K562 (cell line): ENCODE results near the gene SNPH. TPM values are rescaled to one million over a fixed set of nuclear protein-coding genes. Genes with fewer than 3 reads are reported as not detected.

Experiments
- ATAC-seq: fragments of 200-7000 bp; cut with Tn5 transposase; 3 replicates; pipeline ENCODE4 v1.9.1; 2020; ENCODE audit warnings: moderate library complexity
- BruUV-seq: library from RNA; stranded (reverse); fragments of 400-500 nt; replicated peaks from 2 replicates; lab custom pipeline; 2021; lab: Mats Ljungman, UMichigan
- CTCF ChIA-PET: fragments of 300-600 bp; formaldehyde crosslinking; extraction: SDS; loops from one replicate; lab custom pipeline; 2021; ENCODE audit warnings: low intra/inter-chr PET ratio; lab: Yijun Ruan, JAX
- POLR2A ChIA-PET: fragments of 300-600, 350-650 bp; sonication (Branson Sonifier 250); formaldehyde crosslinking; extraction: SDS; loops from one replicate; lab custom pipeline; 2021; ENCODE audit warnings: antibody characterized with exemption, inconsistent platforms; lab: Yijun Ruan, JAX
- DNase-seq, 4 experiments: peaks; one replicate each; pipeline versions ENCODE4 v3.0.0 to v3.0.0-alpha.2; 2011 to 2018; ENCODE audit warnings: low spot score in 3 of 4, mixed read lengths in 3 of 4; ENCODE audit errors: extremely low read depth in 1 of 4
- FAIRE-seq: peaks from 2 replicates; lab custom pipeline; 2011; peaks lifted over from hg19 to GRCh38; lab: Jason Lieb, UNC
- H2AFZ ChIP-seq: 2 replicates; pipeline ENCODE4 v1.6.0; 2011; ENCODE audit warnings: low read depth, low read length, control low read depth, inconsistent platforms
- H3K27ac ChIP-seq: fragments of 200-600 bp; 3 replicates; pipeline ENCODE4 v1.8.0; 2011; ENCODE audit warnings: low read depth, mild to moderate bottlenecking, control low read depth, inconsistent platforms, low read length, moderate library complexity, mixed read lengths; ENCODE audit errors: extremely low read depth
- H3K27me3 ChIP-seq, 2 experiments: fragments of 300-600 bp in 1 of 2; 2 replicates in 1 of 2; 3 replicates in 1 of 2; pipeline versions ENCODE4 v1.6.0 to v1.8.0; 2011; ENCODE audit warnings: inconsistent platforms in 2 of 2, low read length in 2 of 2, mild to moderate bottlenecking in 1 of 2, mixed read lengths in 1 of 2, moderate library complexity in 1 of 2; ENCODE audit not compliant: control insufficient read depth in 2 of 2, insufficient read depth in 2 of 2
- H3K36me3 ChIP-seq: fragments of 300-600 bp; 3 replicates; pipeline ENCODE4 v1.8.0; 2011; ENCODE audit warnings: mild to moderate bottlenecking, low read length, inconsistent platforms; ENCODE audit not compliant: control insufficient read depth, insufficient read depth
- H3K4me1 ChIP-seq, 2 experiments: fragments of 200-600 bp in 1 of 2; replicated peaks in 1 of 2; 2 replicates in 1 of 2; 3 replicates in 1 of 2; pipeline versions ENCODE4 v1.5.1 to v1.8.0; 2011; ENCODE audit warnings: inconsistent platforms in 2 of 2, low read length in 2 of 2, mild to moderate bottlenecking in 1 of 2, mixed read lengths in 1 of 2, moderate library complexity in 1 of 2; ENCODE audit not compliant: control insufficient read depth in 2 of 2, insufficient read depth in 2 of 2
- H3K4me2 ChIP-seq: 2 replicates; pipeline ENCODE4 v1.6.1; 2011; ENCODE audit warnings: low read length, control low read depth, inconsistent platforms, mixed read lengths; ENCODE audit not compliant: insufficient read depth
- H3K4me3 ChIP-seq: fragments of 200-600 bp; sonication (generic), shearing (Covaris generic); 2 replicates; pipeline ENCODE4 v1.5.1; 2016; ENCODE audit warnings: control low read depth, inconsistent platforms
- H3K79me2 ChIP-seq: fragments of 200-600 bp; 3 replicates; pipeline ENCODE4 v1.8.0; 2011; ENCODE audit warnings: low read length, inconsistent platforms; ENCODE audit not compliant: control insufficient read depth, insufficient read depth
- H3K9ac ChIP-seq, 2 experiments: 2 replicates each; pipeline versions ENCODE4 v1.6.0 to v1.6.1; 2011; ENCODE audit warnings: low read depth in 2 of 2, low read length in 2 of 2, control low read depth in 1 of 2, inconsistent platforms in 1 of 2, mild to moderate bottlenecking in 1 of 2, mixed read lengths in 1 of 2; ENCODE audit not compliant: insufficient read depth in 1 of 2
- H3K9me1 ChIP-seq: one replicate; pipeline ENCODE4 v1.6.0; 2011; ENCODE audit warnings: inconsistent platforms, mild to moderate bottlenecking, low read length, moderate library complexity; ENCODE audit not compliant: control insufficient read depth, insufficient read depth
- H3K9me3 ChIP-seq: replicated peaks from 2 replicates; pipeline ENCODE4 v1.5.1; 2011; ENCODE audit warnings: low read depth, low read length, inconsistent platforms; ENCODE audit not compliant: control insufficient read depth, insufficient read depth
- H4K20me1 ChIP-seq: replicated peaks from 2 replicates; pipeline ENCODE4 v1.6.1; 2011; ENCODE audit warnings: low read length, inconsistent platforms, mixed read lengths; ENCODE audit not compliant: control insufficient read depth, insufficient read depth
- ATF1 ChIP-seq, 2 experiments: fragments of 450-650 bp in 1 of 2; IDR thresholded peaks; 2 replicates each; pipeline ENCODE4 v1.6.1; 2016; ENCODE audit warnings: missing compliant biosample characterization in 1 of 2, missing genetic modification characterization in 1 of 2
- CEBPZ ChIP-seq: fragments of 150-350 bp; IDR thresholded peaks from 2 replicates; pipeline ENCODE4 v1.6.1; 2014; ENCODE audit warnings: low read depth, mild to moderate bottlenecking, low read length, borderline replicate concordance
- DACH1 ChIP-seq: fragments of 450-650 bp; IDR thresholded peaks from 2 replicates; pipeline ENCODE4 v1.6.1; 2018; ENCODE audit not compliant: partially characterized antibody
- ELK3 ChIP-seq: fragments of 450-650 bp; formaldehyde crosslinking; IDR thresholded peaks from 2 replicates; pipeline ENCODE4 v1.4.0; 2020; ENCODE audit warnings: mild to moderate bottlenecking
- HCFC1 ChIP-seq: IDR thresholded peaks from 2 replicates; pipeline ENCODE4 v1.6.1; 2012; ENCODE audit warnings: low read depth, low read length, improper control_type of control experiment
- HIVEP1 ChIP-seq: fragments of 250-450 bp; sonication (Bioruptor Pico); IDR thresholded peaks from 2 replicates; pipeline ENCODE4 v1.4.0; 2020; ENCODE audit warnings: mild to moderate bottlenecking
- ILF3 ChIP-seq: fragments of 450-650 bp; IDR thresholded peaks from 2 replicates; pipeline ENCODE4 v1.6.1; 2018; ENCODE audit warnings: antibody characterized with exemption, mild to moderate bottlenecking, moderate library complexity, borderline replicate concordance
- KDM5B ChIP-seq: fragments of 200-600 bp; sonication (generic); IDR thresholded peaks from 2 replicates; pipeline ENCODE4 v1.6.1; 2012; ENCODE audit warnings: low read depth, mild to moderate bottlenecking, moderate library complexity, low read length, control low read depth, inconsistent platforms; ENCODE audit not compliant: insufficient replicate concordance
- RFX1 ChIP-seq: fragments of 450-650 bp; IDR thresholded peaks from 2 replicates; pipeline ENCODE4 v1.6.1; 2016; ENCODE audit warnings: mild to moderate bottlenecking, moderate library complexity
- RFX7 ChIP-seq: fragments of 250-450 bp; sonication (Bioruptor Pico); IDR thresholded peaks from 2 replicates; pipeline ENCODE4 v1.5.1; 2021; ENCODE audit warnings: mild to moderate bottlenecking
- SREBF2 ChIP-seq: sonication (generic); formaldehyde crosslinking; IDR thresholded peaks from 2 replicates; pipeline ENCODE4 v1.4.0; 2020; ENCODE audit warnings: mild to moderate bottlenecking, missing genetic modification reagents
- TARDBP ChIP-seq: fragments of 450-650 bp; IDR thresholded peaks from 2 replicates; pipeline ENCODE4 v1.6.1; 2016
- ZKSCAN1 ChIP-seq: fragments of 150-350 bp; IDR thresholded peaks from 2 replicates; pipeline ENCODE4 v1.6.1; 2016; ENCODE audit warnings: low read depth, low read length
- ZNF507 ChIP-seq: conservative IDR thresholded peaks from 2 replicates; pipeline ENCODE4 v1.6.1; 2017; ENCODE audit warnings: missing genetic modification characterization, missing compliant biosample characterization
- WGBS: fragments of 100-300 bp; shearing (Covaris generic); methylation state at CpG from one replicate; pipeline ENCODE4 v1.1.6; 2016; ENCODE audit warnings: low coverage, mixed read lengths; ENCODE audit not compliant: insufficient coverage; ENCODE audit errors: missing lambda C conversion rate; 5-methylcytosine and 5-hydroxymethylcytosine counted together
- in situ Hi-C: fragments of 300-500 bp; cut with MboI; formaldehyde crosslinking; loops from 4 replicates; pipeline ENCODE4 v1.15.0; 2018; ENCODE audit warnings: inconsistent platforms, mixed read lengths
- intact Hi-C: fragments of 100-400 bp; cut with micrococcal nuclease; formaldehyde crosslinking; loops from 2 replicates; pipeline ENCODE4 v1.14.2; 2022
- polyA plus RNA-seq, 8 experiments: library from polyadenylated mRNA; depleted of rRNA in 4 of 8; stranded (reverse) in 5 of 8; unstranded in 3 of 8; fragments of >200 nt; fragmentation: Nextera tagmentation in 2 of 8; fragmentation: Illumina TruSeq in 1 of 8; extraction: Ambion mirVana in 2 of 8; extraction: Trizol in 1 of 8; gene quantifications; 2 replicates each; pipeline versions ENCODE4 v1.2.1 to v1.2.3, GENCODE V29; 2011 to 2014; ENCODE audit warnings: inconsistent platforms in 1 of 8, missing spikeins in 1 of 8
- total RNA-seq, 7 experiments: library from RNA; depleted of rRNA in 6 of 7; stranded (reverse); fragments of >200 nt in 6 of 7; fragmentation: Illumina TruSeq in 2 of 7; extraction: Trizol in 2 of 7; gene quantifications; 2 replicates each; pipeline versions ENCODE4 v1.2.1 to v1.2.3, GENCODE V29; 2011 to 2021; ENCODE audit warnings: low replicate concordance in 1 of 7

Gene SNPH
- total and polyA plus RNA-seq, 9 of the 15 experiments (the other 6 are each of a cell fraction or from before 2014, with no cell fraction given) = 0.03 to 4.2 (median 1.4) TPM

GRCh38 chr20:1240549-1240948, 25.5 kb upstream of the SNPH start:
- Histone ChIP-seq H4K20me1 (no peaks in the 10 kb centered on the region), H3K27me3 (no peaks in the 10 kb centered on the region), H3K9me3 (no peaks in the 10 kb centered on the region), H3K79me2 (no peaks in the 10 kb centered on the region), H3K9me1 (no peaks in the 10 kb centered on the region), H3K36me3 (no peaks in the 10 kb centered on the region), H2AFZ (no peak overlapping the region), H3K27ac (no peak overlapping the region), H3K4me2 (no peak overlapping the region), H3K9ac (no peak overlapping the region), H3K4me3 (no peak overlapping the region), H3K4me1 (peaks cover 0 to 6% of the 10 kb centered on the region in 2 experiments; a peak in 3 of 5 replicates)
- DNase-seq (no peak), ATAC-seq (no peak), FAIRE-seq (no peak)
- in situ Hi-C loops (no loop called here), intact Hi-C loops (no loop called here)
- 61% methylated on average over 4 of the region's 5 CpGs for WGBS
- peak; percentile 55 for TF ChIP-seq RFX1
- no peak for TF ChIP-seq SREBF2
- no peak for TF ChIP-seq ILF3
- CTCF ChIA-PET = no interaction called here
- POLR2A ChIA-PET = no interaction called here
- BruUV-seq = no TSS peak

GRCh38 chr20:1241456-1241855, 24.6 kb upstream of the SNPH start:
- no TSS peak for BruUV-seq
- no peaks in the 10 kb centered on the region for H3K9me3 ChIP-seq
- in situ Hi-C loops = no loop called here
- TF ChIP-seq ATF1 (CRISPR knock-in tag; IDR thresholded peaks at IDR 0.05) (no peak), ATF1 (tag; IDR thresholded peaks at IDR 0.05) (no peak), DACH1 (no peak), HIVEP1 (CRISPR knock-in tag) (no peak), ZNF507 (tag) (no peak), CEBPZ (no peak), HCFC1 (no peak), KDM5B (no peak), TARDBP (no peak), ELK3 (CRISPR knock-in tag) (no peak), RFX7 (no peak), ZKSCAN1 (no peak)

More at GRCh38 chr20:1241456-1241855, 24.6 kb upstream of the SNPH start:
- Histone ChIP-seq H3K9me1 (no peaks in the 10 kb centered on the region), H3K4me2 (no peak overlapping the region), H3K36me3 (no peaks in the 10 kb centered on the region), H3K9ac (no peak overlapping the region), H3K4me3 (no peak overlapping the region), H3K4me1 (peaks cover 0 to 7% of the 10 kb centered on the region in 2 experiments; a peak in 3 of 5 replicates), H3K79me2 (no peaks in the 10 kb centered on the region), H4K20me1 (no peaks in the 10 kb centered on the region), H2AFZ (no peak overlapping the region), H3K27ac (no peak overlapping the region), H3K27me3 (no peaks in the 10 kb centered on the region)
- FAIRE-seq = no peak
- POLR2A ChIA-PET = no interaction called here
- ATAC-seq = no peak
- DNase-seq = no peak
- CTCF ChIA-PET = interaction anchor here (0.6 kb wide), 1 partner anchor 225 kb away, joined by 3 read pairs; the partner anchor contains the start of gene NSFL1C
- intact Hi-C loops = no loop called here
